Femur (tissue), 1 donor: ENCODE measurements around the gene SPIRE1.
"Not testable (repeated sequence)": the region's sequence is repeated elsewhere in the genome, so short reads cannot be mapped to it uniquely, and the experiment has no call there.

Source experiments
- DNase-seq: peaks from one replicate; pipeline ENCODE4 v3.0.0-alpha.2; 2017

SPIRE1 gene

GRCh38 chr18:12645751-12646203, 12.1 kb downstream of the SPIRE1 start:
- peak; percentile 36 for DNase-seq

DNA sequence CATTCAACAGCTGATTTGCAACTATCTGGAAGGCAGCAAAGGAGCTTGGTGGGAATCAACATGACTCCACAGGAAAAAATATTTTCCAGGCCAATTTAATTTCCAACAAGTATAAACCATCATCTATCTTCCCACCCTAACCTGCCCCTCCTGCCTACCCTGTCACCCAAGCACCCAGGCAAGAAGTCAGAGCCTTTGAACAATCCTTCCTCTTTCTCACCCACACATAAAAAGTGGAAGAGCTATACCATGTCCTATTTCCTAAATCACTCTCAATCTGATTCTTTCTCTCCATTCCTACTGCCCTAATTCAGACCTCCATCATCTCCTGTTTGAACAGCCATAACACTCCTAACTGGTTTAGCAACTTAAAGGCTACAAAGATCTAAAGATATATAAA, 12.7 kb downstream of the SPIRE1 start:
- DNase-seq: no peak

GRCh38 chr18:12643756-12644155, 14.2 kb downstream of the SPIRE1 start:
- DNase-seq: not testable (repeated sequence)

DNA sequence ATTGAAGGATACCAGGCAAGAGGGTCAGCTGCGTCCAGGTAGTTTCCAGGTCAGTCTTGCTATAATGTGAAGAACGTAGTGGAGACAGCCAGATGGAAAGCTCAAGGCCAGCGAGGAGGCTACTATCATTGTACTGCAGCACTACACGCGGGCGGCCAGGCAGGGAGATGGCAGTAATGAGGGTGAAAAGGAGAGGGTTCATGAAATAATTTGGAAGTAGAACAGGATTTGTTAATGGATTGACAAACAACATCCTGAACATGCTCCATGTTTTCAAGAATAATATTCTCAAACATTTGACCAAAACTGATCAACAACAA, 17.1 kb downstream of the SPIRE1 start:
- DNase-seq: no peak

DNA sequence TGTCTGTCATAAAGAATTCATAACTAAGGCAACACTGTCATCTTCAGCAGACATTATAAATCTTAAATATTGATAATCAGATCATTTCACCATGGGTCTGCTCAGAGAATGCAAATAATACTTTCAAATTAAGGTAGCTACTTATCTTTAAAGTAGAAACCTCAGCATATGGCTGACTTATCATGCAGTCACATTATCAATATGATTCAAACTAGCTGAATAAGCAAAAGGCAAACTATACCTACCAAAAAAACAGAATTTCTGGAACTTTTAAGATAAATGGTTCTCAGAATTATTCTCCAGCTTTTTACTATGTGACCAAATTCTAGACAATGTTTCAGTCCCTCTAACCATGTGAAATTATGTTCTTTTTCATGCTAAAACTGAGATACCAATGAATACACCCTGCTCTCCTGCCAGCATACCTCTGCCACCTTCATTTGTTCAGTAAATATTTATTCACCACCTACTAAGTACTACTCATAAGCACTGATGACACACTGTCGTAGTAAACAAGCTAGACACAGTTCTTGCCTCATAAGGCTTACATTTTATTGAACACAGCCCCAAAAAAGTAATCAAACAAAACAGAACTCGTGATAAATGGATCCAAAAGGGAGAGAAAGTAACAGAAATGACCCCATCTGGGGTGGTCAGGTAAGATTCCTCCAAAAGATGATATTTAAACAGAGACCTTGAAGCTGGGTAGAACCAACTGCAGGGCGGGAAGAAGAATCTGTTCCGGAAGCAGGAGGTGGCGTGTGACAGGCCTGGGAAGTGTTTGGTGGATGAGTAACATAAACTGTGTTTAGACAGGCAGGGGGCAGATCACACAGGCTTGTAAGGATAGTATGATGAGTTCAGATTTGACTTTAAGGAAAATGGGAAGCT, 17.7 kb downstream of the SPIRE1 start:
- no peak for DNase-seq

- DNase-seq: no peak
These were observed 19.2 kb downstream of the SPIRE1 start for GRCh38 chr18:12638644-12639124.

DNA sequence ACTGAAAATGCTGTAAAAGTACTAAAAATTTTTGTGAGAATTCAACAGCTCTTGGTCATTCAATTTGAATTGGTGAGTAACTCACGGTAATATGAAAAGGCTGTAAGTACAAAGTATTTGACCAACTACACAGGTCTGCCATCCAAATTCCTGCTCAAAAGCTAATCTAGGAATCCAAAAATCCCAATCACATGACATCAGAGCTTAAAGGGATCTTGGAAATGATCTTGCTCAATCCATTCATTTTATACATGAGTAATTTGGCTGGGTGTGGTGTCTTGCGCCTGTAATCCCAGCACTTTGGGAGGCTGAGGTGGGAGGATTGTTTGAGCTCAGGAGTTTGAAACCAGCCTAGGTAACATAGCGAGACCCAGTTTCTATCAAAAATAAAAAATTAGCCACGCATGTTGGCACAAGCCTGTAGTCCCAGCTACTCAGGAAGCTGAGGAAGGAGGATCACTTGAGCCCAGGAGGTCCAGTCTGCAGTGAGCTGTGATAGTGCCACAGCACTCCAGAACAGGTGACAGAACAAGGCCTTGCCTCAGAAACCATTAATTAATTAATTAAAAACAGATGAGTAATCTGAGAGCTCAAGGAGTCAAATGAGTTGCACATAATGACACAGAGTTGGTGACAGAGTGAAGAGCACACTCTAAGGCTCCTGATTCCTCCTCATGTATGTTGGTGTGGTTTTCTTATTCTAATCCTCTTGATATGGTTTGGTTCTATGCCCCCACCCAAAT, 19.8 kb downstream of the SPIRE1 start:
- DNase-seq: no peak

DNA sequence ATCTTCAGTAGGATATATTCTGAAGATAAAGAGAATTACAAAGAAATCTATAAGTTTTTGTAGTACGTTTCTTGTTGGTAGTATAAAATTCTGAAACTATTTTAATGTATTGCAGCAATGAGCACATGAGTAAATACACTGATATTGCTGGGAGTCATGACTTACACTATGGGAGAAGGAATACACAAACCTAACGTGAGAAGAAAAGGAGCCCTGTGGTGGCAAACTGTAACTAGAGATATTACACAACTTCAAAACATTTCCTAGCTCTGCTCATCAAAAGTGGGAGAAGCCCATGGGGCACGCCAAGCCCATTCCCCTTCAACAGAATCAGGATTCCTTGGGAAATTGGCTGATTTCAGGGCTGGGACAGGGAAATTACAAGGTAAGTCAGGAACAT, 20.5 kb downstream of the SPIRE1 start:
- DNase-seq: no peak

DNA sequence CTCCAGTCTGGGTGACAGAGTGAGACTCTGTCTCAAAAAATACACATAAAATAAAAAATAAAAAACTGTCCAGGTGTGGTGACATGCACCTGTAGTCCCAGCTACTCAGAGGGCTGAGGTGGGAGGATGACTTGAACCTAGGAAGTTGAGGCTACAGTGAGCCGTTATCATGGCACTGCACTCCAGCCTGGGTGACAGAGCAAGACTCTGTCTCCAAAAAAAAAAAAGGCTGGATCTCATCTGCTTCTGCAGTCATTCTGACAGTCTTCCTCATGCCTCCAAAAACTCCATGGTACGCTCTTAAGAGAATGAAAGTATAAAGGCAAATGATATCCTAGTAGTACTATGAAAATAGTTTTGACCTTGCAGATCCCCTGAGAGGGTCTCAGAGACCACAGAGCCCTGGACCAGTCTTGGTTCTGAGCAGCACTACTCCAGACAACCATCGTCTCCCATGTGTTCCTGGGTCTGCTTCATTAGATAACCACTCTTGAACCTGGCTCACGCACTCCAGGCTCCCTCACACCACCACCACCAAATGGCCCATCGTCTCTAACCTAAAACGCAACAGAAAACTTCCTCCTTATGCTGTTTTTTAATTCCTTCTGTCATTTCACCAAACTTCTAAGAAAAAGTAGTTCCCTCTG, 26.0 kb downstream of the SPIRE1 start:
- no peak for DNase-seq

- no peak for DNase-seq
These were observed 27.8 kb downstream of the SPIRE1 start for GRCh38 chr18:12630136-12630535.

DNA sequence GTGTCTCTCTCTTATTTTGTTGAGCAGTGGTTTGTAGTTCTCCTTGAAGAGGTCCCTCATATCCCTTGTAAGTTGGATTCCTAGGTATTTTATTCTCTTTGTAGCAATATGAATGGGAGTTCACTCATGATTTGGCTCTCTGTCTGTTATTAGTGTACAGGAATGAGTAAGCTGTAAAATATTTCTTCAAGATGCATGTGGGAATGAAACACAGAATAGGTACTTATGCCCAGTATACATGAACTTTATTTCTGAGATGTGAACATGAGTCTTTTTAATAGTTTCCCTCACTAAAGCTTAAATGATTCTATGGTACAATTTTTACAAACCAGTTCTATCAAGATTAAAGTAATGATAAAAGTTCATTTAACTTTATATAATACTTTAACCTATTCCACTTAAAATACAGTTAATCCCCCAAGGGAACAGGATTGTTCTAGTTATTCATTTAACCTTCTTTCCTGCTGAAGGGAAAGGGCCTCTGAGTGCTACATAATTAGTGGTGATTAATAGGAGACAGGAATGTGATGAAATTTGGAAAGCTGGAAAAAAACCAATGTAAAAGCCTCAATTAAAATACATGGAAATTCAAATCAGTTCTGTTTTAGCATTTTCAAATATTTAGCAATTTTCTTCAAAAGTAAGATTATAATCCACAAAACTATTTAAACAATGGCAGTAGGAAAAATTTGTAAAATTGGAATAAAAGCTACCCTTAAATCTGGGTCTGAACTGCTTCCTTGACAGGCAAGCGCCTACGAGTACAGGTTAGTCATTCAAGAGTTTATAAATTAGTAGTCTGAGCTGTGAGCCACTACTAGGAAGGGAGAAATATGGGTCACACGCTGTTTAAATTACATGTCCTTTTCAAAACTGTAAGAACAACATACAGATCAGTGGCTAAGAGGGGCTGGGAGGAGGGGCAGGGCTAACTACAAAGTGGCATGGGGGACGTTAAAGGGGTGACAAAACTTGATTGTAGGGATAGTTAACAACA, 28.9 kb downstream of the SPIRE1 start:
- no peak for DNase-seq

GRCh38 chr18:12627199-12627598, 30.7 kb downstream of the SPIRE1 start:
- not testable (repeated sequence) for DNase-seq

- no peak for DNase-seq
These were observed 32.7 kb downstream of the SPIRE1 start for GRCh38 chr18:12625241-12625640.

DNA sequence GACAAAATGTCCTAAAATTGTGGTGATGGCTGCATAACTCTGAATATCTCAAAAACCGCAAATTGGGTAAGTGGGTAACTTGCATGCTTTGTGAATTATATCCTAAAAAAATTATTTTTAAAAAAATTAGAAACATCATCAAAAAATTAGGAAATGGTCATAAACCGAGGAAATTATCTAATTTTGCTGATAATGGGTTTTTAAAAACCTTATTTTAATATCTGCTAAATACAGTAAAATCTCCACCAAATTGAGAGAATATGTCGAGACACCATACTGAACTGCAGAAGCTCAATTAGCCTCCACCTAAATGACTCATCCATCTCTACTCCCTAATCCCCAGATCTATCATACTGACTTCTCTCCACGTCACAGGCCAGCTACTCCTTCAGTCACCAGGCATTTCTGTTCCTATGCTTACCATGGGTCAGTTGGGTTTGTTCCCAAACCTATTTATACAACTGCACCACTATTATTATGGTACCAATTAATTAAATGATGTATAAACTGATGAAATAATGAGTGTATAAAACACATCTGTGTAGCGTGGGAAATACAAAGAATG, 36.1 kb downstream of the SPIRE1 start:
- no peak for DNase-seq

GRCh38 chr18:12615748-12616147, 42.2 kb downstream of the SPIRE1 start:
- DNase-seq: no peak

GRCh38 chr18:12608301-12608700, 49.6 kb downstream of the SPIRE1 start:
- no peak for DNase-seq

- no peak for DNase-seq
These were observed 51.2 kb downstream of the SPIRE1 start for GRCh38 chr18:12606592-12607315.

- no peak for DNase-seq
These were observed 53.4 kb downstream of the SPIRE1 start for GRCh38 chr18:12604445-12605007.

- DNase-seq: no peak
These were observed 57.9 kb downstream of the SPIRE1 start for GRCh38 chr18:12599966-12600365.

GRCh38 chr18:12599543-12599942, 58.4 kb downstream of the SPIRE1 start:
- no peak for DNase-seq
